Activated T-helper 1 cell treated with anti-CD3 and anti-CD28 coated beads, Interleukin-12 subunit alpha, Interleukin-12 subunit beta, Interleukin-2, Interleukin-4 antibody, amounts not matched to agents 30 ng/mL and 10 ng/mL and 1 ng/mL, durations not matched to agents 14 hours and 24 hours and 36 hours (primary cell): ENCODE measurements around the gene CSNK1G1. TPM values are rescaled to one million over a fixed set of nuclear protein-coding genes. Genes with fewer than 3 reads are reported as not detected.
"Not testable (repeated sequence)": the region's sequence is repeated elsewhere in the genome, so short reads cannot be mapped to it uniquely, and the experiment has no call there.

Experiments used
- DNase-seq: peaks from one replicate; pipeline ENCODE4 v3.0.0; 2021; ENCODE audit warnings: low spot score
- H3K27ac Mint-ChIP-seq: one replicate; pipeline ENCODE4 v1.8.0; 2021; ENCODE audit warnings: mild to moderate bottlenecking, mixed read lengths
- H3K27me3 Mint-ChIP-seq: one replicate; pipeline ENCODE4 v1.8.0; 2022; ENCODE audit warnings: mild to moderate bottlenecking, moderate library complexity, mixed read lengths; ENCODE audit not compliant: insufficient read depth
- H3K36me3 Mint-ChIP-seq: one replicate; pipeline ENCODE4 v1.8.0; 2021; ENCODE audit warnings: low read depth, mixed read lengths
- H3K4me1 Mint-ChIP-seq: one replicate; pipeline ENCODE4 v1.8.0; 2021; ENCODE audit warnings: low read depth, mixed read lengths
- H3K4me3 Mint-ChIP-seq: one replicate; pipeline ENCODE4 v1.8.0; 2021; ENCODE audit warnings: mild to moderate bottlenecking, moderate library complexity, mixed read lengths
- H3K9me3 Mint-ChIP-seq: one replicate; pipeline ENCODE4 v1.8.0; 2021; ENCODE audit warnings: mixed read lengths
- intact Hi-C: fragments of 100-400 bp; cut with micrococcal nuclease; formaldehyde crosslinking; loops from one replicate; pipeline ENCODE4 v1.15.1; 2024
- total RNA-seq: library from RNA; stranded (reverse); gene quantifications from 2 replicates; pipeline ENCODE4 v1.2.3, GENCODE V29; 2022

The CSNK1G1 gene
- total RNA-seq, 1 donor from 2014 or later, result 31.3 TPM

DNA sequence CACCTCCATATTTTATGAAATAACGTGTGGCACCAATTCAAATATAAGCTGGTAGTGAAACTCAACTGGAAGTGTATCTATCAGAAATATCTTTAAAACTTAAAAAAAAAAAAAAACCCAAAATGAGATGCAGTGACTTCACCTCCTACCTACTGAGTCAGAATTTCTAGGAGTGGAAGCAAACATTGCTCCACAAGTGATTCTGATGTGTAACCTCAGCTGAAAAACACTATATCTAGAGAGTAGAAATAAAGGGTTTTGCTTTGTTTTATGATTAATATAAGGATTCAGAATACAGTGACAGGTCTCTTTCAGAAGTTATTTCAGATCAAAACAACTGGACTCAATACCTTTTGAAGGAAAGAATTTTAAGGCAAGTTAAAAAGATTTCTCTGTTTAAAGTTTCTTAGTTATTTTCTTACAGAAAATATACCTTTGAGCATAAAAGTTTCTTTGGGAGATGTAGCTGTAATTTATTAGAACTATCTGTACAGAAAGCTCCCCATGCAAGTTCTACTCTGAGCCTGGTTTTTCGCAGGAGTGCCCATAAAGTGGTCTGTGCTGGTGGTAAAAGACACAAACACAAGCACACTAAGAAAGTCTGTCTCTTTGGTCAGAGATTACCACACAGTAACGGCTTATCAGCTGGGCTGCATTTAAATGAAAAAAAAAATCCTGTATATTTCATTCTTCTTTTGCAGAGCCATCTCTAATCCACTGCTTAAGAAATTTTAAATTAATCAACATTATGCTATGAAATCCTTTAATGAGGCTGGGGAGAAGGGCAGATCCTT is 133.2 kb downstream of the CSNK1G1 start:
- Mint-ChIP-seq H3K4me1 (peaks cover 13% of the 10 kb centered on the region), H3K27me3 (peaks cover 2% of the 10 kb centered on the region), H3K27ac (no peak overlapping the region), H3K9me3 (peaks cover 7% of the 10 kb centered on the region), H3K4me3 (no peak overlapping the region), H3K36me3 (peaks cover 6% of the 10 kb centered on the region)
- intact Hi-C loops, result loop anchor here (1.0 to 5.0 kb wide), 2 partner anchors 24 to 45 kb away; no protein-coding TSS in a partner anchor
- no peak for DNase-seq

DNA sequence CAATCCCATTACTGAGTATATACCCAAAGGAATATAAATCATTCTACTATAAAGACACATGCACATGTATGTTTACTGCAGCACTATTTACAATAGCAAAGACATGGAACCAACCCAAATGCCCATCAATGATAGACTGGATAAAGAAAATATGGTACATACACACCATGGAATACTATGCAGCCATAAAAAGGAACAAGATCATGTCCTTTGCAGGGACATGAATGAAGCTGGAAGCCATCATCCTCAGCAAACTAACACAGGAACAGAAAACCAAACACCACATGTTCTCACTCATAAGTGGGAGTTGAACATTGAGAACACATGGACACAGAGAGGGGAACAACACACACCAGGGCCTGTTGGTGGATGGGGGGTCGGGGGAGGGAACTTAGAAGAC is 134.1 kb downstream of the CSNK1G1 start:
- not testable (repeated sequence) for H3K36me3 Mint-ChIP-seq, DNase-seq, H3K4me3 Mint-ChIP-seq, H3K27ac Mint-ChIP-seq, H3K27me3 Mint-ChIP-seq, H3K9me3 Mint-ChIP-seq
- intact Hi-C loops, result loop anchor here (1.0 to 5.0 kb wide), 2 partner anchors 24 to 45 kb away; no protein-coding TSS in a partner anchor
- H3K4me1 Mint-ChIP-seq, result peaks cover 17% of the 10 kb centered on the region

DNA sequence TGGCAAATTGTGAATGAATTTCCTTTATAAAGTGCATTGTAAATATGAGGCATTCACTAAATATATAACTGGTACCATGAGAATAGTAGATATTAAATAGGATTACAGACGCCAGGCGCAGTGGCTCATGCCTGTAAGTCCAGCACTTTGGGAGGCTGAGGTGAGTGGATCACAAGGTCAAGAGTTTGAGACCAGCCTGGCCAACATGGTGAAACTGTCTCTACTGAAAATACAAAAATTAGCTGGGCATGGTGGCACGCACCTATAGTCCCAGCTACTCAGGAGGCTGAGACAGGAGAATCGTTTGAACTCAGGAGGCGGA is 138.6 kb downstream of the CSNK1G1 start:
- H3K4me1 Mint-ChIP-seq, intact Hi-C loops, DNase-seq, H3K4me3 Mint-ChIP-seq, H3K27me3 Mint-ChIP-seq, H3K27ac Mint-ChIP-seq, H3K9me3 Mint-ChIP-seq: not testable (repeated sequence)
- H3K36me3 Mint-ChIP-seq, result peaks cover 17% of the 10 kb centered on the region

DNA sequence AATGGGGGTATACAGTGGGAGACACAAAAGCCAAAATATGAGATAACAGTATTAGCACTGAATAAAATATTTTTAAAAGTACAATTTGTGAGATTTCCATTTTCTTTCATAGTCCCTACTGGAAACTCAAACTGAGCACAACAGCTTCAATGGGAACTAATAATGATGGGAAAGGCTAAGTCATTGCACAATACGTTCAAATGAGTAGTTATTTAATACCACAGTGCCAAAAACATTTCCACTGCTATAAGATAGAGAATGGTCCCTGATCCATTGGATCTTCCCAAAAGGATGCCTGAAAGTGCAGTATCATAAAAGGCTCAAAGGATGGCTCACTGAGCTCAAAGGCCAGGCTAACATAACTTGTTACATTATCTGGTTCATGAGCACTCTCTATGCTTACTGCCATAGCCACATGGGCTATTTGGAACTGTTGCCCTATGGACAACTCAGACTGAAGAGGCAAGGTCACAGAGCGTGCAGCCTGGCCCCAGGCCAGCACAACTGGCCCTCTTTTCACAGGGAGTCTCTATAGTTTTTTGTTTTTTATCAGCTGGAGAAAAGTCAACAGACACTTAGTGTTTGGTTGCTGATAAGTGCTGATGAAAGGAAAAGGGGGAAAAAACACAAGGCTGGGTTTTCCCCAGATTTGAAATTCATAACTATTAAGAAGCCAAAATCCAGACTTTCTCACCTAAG is 139.1 kb downstream of the CSNK1G1 start:
- H3K4me1 Mint-ChIP-seq, result peaks cover 5% of the 10 kb centered on the region
- intact Hi-C loops, result no loop called here
- H3K4me3 Mint-ChIP-seq, result no peak overlapping the region
- no peak for DNase-seq
- peaks cover under 1% of the 10 kb centered on the region for H3K27me3 Mint-ChIP-seq
- H3K27ac Mint-ChIP-seq, result no peak overlapping the region
- no peaks in the 10 kb centered on the region for H3K9me3 Mint-ChIP-seq
- peaks cover 16% of the 10 kb centered on the region for H3K36me3 Mint-ChIP-seq

DNA sequence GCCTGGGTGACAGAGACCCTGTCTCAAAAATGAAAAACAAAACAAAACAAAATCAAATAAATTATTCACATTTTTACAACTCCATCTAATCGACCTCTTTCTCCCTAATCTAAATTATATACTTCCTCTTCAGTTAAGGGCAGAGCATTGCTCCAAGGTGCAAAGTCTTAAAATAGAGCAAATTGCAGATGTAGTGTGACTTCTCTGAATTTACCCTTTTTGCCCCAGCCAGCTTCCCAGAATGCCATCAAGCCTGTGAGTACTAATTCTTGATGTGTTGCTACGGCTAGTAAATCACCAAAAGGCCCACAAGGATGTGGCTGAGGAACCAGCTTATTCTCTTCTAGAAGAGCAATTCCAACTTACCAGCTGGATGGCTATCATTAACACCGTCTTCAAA is 139.8 kb downstream of the CSNK1G1 start:
- intact Hi-C loops, result no loop called here
- Mint-ChIP-seq H3K4me3 (no peak overlapping the region), H3K27ac (no peak overlapping the region), H3K4me1 (peaks cover 5% of the 10 kb centered on the region), H3K27me3 (no peaks in the 10 kb centered on the region), H3K9me3 (no peaks in the 10 kb centered on the region), H3K36me3 (peaks cover 15% of the 10 kb centered on the region)
- DNase-seq, result no peak

DNA sequence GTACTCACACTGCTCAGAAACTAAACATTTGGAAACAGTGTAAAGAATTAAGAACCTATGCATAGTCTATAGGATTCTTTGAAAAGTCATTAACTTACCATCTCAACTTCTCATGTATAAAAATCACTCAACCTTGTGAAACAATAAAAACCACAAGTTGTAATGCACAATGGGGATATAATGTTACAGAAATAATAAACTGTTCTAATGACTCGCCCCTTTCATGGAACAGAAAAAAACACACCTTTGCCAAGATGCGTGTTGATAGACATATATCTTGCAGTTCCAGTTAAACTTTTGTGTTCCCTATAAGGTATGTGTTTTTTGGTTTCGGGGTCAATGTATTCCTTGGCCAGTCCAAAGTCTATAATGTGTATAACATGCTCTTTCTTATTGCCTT is 142.3 kb downstream of the CSNK1G1 start:
- H3K9me3 Mint-ChIP-seq, result no peaks in the 10 kb centered on the region
- DNase-seq, result no peak
- H3K4me1 Mint-ChIP-seq, result peaks cover 5% of the 10 kb centered on the region
- H3K4me3 Mint-ChIP-seq, result no peak overlapping the region
- no peaks in the 10 kb centered on the region for H3K27me3 Mint-ChIP-seq
- no peak overlapping the region for H3K27ac Mint-ChIP-seq
- intact Hi-C loops, result no loop called here
- peaks cover 15% of the 10 kb centered on the region for H3K36me3 Mint-ChIP-seq

DNA sequence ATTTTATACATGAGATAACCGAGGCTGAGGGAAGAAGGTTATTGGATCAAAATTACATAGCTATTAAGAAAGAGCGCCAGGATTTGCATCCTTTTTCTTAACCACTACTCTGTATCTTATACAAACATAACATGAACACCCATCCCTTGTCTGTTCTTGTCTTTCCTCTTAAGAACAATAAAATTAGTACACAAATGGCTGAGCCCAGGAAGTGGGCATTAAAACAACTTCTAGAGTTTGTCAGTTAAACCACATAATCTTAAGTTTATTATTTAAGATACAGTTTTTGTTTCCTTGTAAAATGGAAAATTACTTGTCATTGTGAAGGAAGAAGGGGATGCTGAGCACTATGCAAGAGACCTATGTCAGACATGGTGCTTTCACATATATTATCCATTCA is 144.3 kb downstream of the CSNK1G1 start:
- Mint-ChIP-seq H3K36me3 (peaks cover 17% of the 10 kb centered on the region), H3K27me3 (no peaks in the 10 kb centered on the region), H3K4me1 (no peaks in the 10 kb centered on the region), H3K27ac (no peak overlapping the region), H3K4me3 (no peak overlapping the region), H3K9me3 (no peaks in the 10 kb centered on the region)
- intact Hi-C loops, result loop anchor here (2.0 kb wide), 1 partner anchor 169 kb away; the partner anchor contains the start of gene PCLAF
- DNase-seq, result no peak

DNA sequence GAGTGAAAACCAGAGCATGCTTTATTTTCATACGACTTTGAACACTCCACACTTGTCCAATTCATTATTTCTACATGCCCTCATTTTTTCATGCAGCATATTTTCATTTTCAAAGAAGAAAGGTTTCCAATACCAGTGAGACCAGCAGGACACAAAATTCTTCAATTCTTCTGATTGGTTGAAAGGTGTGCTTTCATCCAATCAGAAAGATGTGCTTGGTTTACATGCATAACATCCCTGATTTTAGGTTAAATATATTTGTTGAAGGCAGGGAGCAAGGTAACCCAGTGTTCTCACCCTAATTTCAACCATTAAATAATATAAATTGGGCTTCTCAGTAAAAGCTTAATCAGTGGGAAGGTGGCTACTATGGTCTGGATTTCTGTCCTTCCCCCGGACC is 145.6 kb downstream of the CSNK1G1 start:
- peaks cover 16% of the 10 kb centered on the region for H3K36me3 Mint-ChIP-seq
- H3K4me1 Mint-ChIP-seq, result no peaks in the 10 kb centered on the region
- no peak for DNase-seq
- H3K9me3 Mint-ChIP-seq, result no peaks in the 10 kb centered on the region
- H3K27ac Mint-ChIP-seq, result no peak overlapping the region
- intact Hi-C loops, result loop anchor here (2.0 kb wide), 1 partner anchor 170 kb away; the partner anchor contains the start of gene PCLAF
- H3K4me3 Mint-ChIP-seq, result no peak overlapping the region
- H3K27me3 Mint-ChIP-seq, result no peaks in the 10 kb centered on the region

DNA sequence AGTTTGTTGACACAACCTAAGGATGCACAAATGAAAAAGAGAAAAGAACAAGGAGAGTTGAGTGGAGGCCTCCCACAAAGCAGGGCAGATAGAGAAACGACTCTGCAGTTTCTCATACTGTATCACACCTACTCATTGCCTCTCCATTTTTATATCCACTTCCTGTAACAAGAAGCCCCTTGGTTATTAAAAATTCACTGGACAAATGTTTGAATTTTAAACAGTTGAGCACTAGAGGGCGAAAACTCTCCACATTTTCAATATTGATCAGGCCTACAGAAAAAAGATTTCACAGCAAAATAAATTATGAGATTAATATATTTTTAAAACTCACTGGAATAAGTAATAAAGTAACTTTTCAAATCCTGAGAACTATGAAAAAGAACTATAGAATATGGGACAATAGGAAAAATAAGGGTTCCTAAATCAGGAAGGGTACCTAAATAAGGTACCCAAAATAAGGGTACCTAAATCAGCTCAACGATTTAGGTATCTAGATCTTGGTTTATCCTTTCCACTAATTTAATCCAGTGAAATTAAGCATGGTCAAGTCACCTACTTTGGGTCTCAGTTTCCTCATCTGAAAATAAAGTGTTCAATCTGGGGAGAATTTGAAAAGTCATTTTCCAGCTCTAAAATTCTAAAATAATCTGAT is 146.2 kb downstream of the CSNK1G1 start:
- no peak overlapping the region for H3K4me3 Mint-ChIP-seq
- intact Hi-C loops, result loop anchor here (1.0 to 5.0 kb wide), 3 partner anchors 146 to 517 kb away; partner anchors contain the start of genes CSNK1G1 and PCLAF

DNA sequence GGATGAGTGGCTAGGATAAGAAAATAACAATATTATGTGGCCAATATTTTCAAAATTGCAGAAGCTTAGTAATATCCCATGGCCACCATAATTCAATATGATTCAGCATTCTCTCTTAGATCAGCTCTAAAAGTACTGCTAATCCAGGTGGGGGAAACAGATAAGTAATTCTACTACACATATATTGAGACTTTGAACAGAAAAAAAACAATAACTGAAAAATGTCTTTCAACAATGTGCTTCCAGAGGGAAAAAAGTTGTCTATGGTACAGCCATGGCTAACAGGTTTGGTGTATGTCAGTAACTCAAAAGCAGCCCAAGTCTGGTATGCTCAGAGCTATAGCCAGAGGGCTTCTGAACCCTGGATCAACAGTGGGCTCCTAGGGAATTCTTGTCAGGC is 150.8 kb downstream of the CSNK1G1 start:
- H3K4me3 Mint-ChIP-seq, result no peak overlapping the region
- peaks cover 18% of the 10 kb centered on the region for H3K36me3 Mint-ChIP-seq
- H3K4me1 Mint-ChIP-seq, result no peaks in the 10 kb centered on the region
- no peak for DNase-seq
- H3K27ac Mint-ChIP-seq, result no peak overlapping the region
- intact Hi-C loops, result loop anchor here (5.0 kb wide), 1 partner anchor 522 kb away; no protein-coding TSS in a partner anchor
- no peaks in the 10 kb centered on the region for H3K27me3 Mint-ChIP-seq
- H3K9me3 Mint-ChIP-seq, result no peaks in the 10 kb centered on the region

More for the DNA sequence above, 146.2 kb downstream of the CSNK1G1 start:
- no peak for DNase-seq
- Mint-ChIP-seq H3K36me3 (peaks cover 16% of the 10 kb centered on the region), H3K27me3 (no peaks in the 10 kb centered on the region), H3K9me3 (no peaks in the 10 kb centered on the region), H3K4me1 (no peaks in the 10 kb centered on the region), H3K27ac (no peak overlapping the region)

DNA sequence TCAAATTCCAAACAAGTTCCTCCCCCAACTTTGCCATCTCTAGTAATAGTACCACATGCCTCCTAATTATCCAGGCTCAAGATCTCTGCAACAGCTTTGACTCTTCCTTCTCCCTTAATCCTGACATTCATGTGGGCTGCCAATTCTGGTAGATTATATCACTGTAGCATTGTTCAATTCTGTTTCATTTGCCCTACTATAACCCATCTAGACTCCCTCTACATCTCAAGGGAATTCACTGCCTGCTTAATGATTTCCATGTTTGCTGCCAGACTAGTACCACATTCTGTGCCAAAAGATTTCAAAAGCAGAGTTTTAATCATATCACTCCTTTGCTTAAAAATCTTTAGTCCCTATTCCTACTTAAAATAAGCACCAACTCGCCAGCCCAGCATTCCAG is 158.5 kb downstream of the CSNK1G1 start:
- no peaks in the 10 kb centered on the region for H3K9me3 Mint-ChIP-seq
- DNase-seq, result no peak
- H3K27ac Mint-ChIP-seq, result no peak overlapping the region
- H3K36me3 Mint-ChIP-seq, result peaks cover 24% of the 10 kb centered on the region
- intact Hi-C loops, result no loop called here
- no peaks in the 10 kb centered on the region for H3K4me1 Mint-ChIP-seq
- H3K27me3 Mint-ChIP-seq, result no peaks in the 10 kb centered on the region
- no peak overlapping the region for H3K4me3 Mint-ChIP-seq

DNA sequence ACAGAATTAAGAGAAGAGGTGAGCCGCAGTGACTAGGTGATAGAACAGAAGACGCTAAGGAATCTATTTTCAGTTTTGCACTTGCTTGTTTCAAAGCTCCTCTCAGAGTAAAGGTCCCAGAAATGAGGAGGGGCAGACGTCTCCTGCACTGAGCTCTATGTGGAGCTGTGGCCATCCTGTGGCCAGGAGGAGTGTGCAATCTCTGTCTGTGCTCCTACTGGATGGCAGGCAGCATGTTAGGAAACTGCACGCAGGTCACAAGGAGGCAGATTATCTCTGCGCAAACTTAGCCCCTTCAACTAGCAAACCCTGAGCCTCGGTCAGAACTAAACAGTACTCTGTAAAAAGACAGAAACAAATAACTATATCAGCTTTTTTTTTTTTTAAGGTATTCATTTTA is 162.0 kb downstream of the CSNK1G1 start:
- no peak for DNase-seq
- Mint-ChIP-seq H3K9me3 (no peaks in the 10 kb centered on the region), H3K4me3 (no peak overlapping the region), H3K4me1 (peaks cover 4% of the 10 kb centered on the region), H3K27me3 (no peaks in the 10 kb centered on the region), H3K36me3 (peaks cover 22% of the 10 kb centered on the region), H3K27ac (no peak overlapping the region)
- intact Hi-C loops, result no loop called here
